K562 (cell line): ENCODE results near the gene DPM2. TPM values are rescaled to one million over a fixed set of nuclear protein-coding genes. Genes with fewer than 3 reads are reported as not detected.

ENCODE experiments used
- ARID2 ChIP-seq: fragments of 450-650 bp; IDR thresholded peaks from 2 replicates; pipeline ENCODE4 v1.6.1; 2017; ENCODE audit warnings: antibody characterized with exemption, mild to moderate bottlenecking
- CC2D1A ChIP-seq: fragments of 450-650 bp; IDR thresholded peaks from 2 replicates; pipeline ENCODE4 v1.6.1; 2017; ENCODE audit warnings: mild to moderate bottlenecking
- CCAR2 ChIP-seq: fragments of 200-400 bp; formaldehyde crosslinking; IDR thresholded peaks from 2 replicates; pipeline ENCODE4 v1.6.1; 2017; ENCODE audit warnings: mild to moderate bottlenecking, low read depth, low read length
- CHD2 ChIP-seq: IDR thresholded peaks from 2 replicates; pipeline ENCODE4 v1.6.1; 2011; ENCODE audit warnings: low read depth, low read length
- CREB1 ChIP-seq, 2 experiments: sonication (generic) in 1 of 2; formaldehyde crosslinking in 1 of 2; IDR thresholded peaks; 2 replicates each; pipeline versions ENCODE4 v1.6.1 to v1.8.0; 2012 to 2022; ENCODE audit warnings: inconsistent platforms in 1 of 2, mild to moderate bottlenecking in 1 of 2, missing genetic modification reagents in 1 of 2, moderate library complexity in 1 of 2
- CTBP1 ChIP-seq: fragments of 450-650 bp; IDR thresholded peaks from 2 replicates; pipeline ENCODE4 v1.6.1; 2016; ENCODE audit warnings: borderline replicate concordance
- CXXC5 ChIP-seq: fragments of 250-450 bp; sonication (Bioruptor Pico); IDR thresholded peaks from 2 replicates; pipeline ENCODE4 v1.8.0; 2022; ENCODE audit warnings: inconsistent platforms, mild to moderate bottlenecking, moderate library complexity
- ELF4 ChIP-seq: fragments of 450-650 bp; formaldehyde crosslinking; IDR thresholded peaks from 2 replicates; pipeline ENCODE4 v1.4.0; 2022; ENCODE audit warnings: missing genetic modification characterization
- GATA2 ChIP-seq: sonication (generic); formaldehyde crosslinking; IDR thresholded peaks from 2 replicates; pipeline ENCODE4 v1.4.0; 2020; ENCODE audit warnings: mild to moderate bottlenecking, missing genetic modification reagents
- MAX ChIP-seq: sonication (generic); formaldehyde crosslinking; IDR thresholded peaks from 2 replicates; pipeline ENCODE4 v1.9.0; 2022; ENCODE audit warnings: mild to moderate bottlenecking, missing genetic modification reagents
- MEF2D ChIP-seq: conservative IDR thresholded peaks from 2 replicates; pipeline ENCODE4 v1.6.1; 2016; ENCODE audit warnings: low read depth, missing genetic modification characterization, missing compliant biosample characterization
- NCOA6 ChIP-seq: fragments of 450-650 bp; IDR thresholded peaks from 2 replicates; pipeline ENCODE4 v1.6.1; 2017; ENCODE audit warnings: mild to moderate bottlenecking
- PCBP1 ChIP-seq: fragments of 200-400 bp; formaldehyde crosslinking; IDR thresholded peaks from 2 replicates; pipeline ENCODE4 v1.6.1; 2018; ENCODE audit warnings: mild to moderate bottlenecking, low read depth, low read length; ENCODE audit not compliant: poor library complexity, severe bottlenecking
- SP2 ChIP-seq: IDR thresholded peaks from 2 replicates; pipeline ENCODE4 v1.6.1; 2011; ENCODE audit warnings: mild to moderate bottlenecking, low read depth, low read length, moderate library complexity; ENCODE audit not compliant: poor library complexity, severe bottlenecking; ENCODE audit errors: extremely low read depth
- SREBF2 ChIP-seq: sonication (generic); formaldehyde crosslinking; IDR thresholded peaks from 2 replicates; pipeline ENCODE4 v1.4.0; 2020; ENCODE audit warnings: mild to moderate bottlenecking, missing genetic modification reagents
- TBP ChIP-seq: optimal IDR thresholded peaks from 2 replicates; pipeline ENCODE3; 2011; ENCODE audit warnings: low read depth, low read length, improper control_type of control experiment
- TEAD1 ChIP-seq, 2 experiments: fragments of 450-650 bp in 1 of 2; sonication (generic) in 1 of 2; formaldehyde crosslinking; IDR thresholded peaks; 2 replicates each; pipeline versions ENCODE4 v1.4.0 to v1.8.0; 2020 to 2022; ENCODE audit warnings: mild to moderate bottlenecking in 2 of 2, missing genetic modification reagents in 1 of 2
- TGIF2 ChIP-seq: sonication (generic); formaldehyde crosslinking; IDR thresholded peaks from 2 replicates; pipeline ENCODE4 v1.8.1; 2022; ENCODE audit warnings: mild to moderate bottlenecking, missing genetic modification reagents, moderate library complexity
- THAP12 ChIP-seq: fragments of 250-450 bp; sonication (Bioruptor Pico); IDR thresholded peaks from 2 replicates; pipeline ENCODE4 v1.9.0; 2021; ENCODE audit warnings: mild to moderate bottlenecking, inconsistent platforms
- ZBTB43 ChIP-seq: sonication (generic); formaldehyde crosslinking; IDR thresholded peaks from 2 replicates; pipeline ENCODE4 v1.8.0; 2023; ENCODE audit warnings: mild to moderate bottlenecking, missing genetic modification reagents
- ZNF316 ChIP-seq: fragments of 450-650 bp; IDR thresholded peaks from 2 replicates; pipeline ENCODE4 v1.6.1; 2016
- ZNF785 ChIP-seq: fragments of 250-450 bp; sonication (Bioruptor Pico); IDR thresholded peaks from 2 replicates; pipeline ENCODE4 v1.4.0; 2020; ENCODE audit warnings: mild to moderate bottlenecking
- polyA plus RNA-seq, 8 experiments: library from polyadenylated mRNA; depleted of rRNA in 4 of 8; stranded (reverse) in 5 of 8; unstranded in 3 of 8; fragments of >200 nt; fragmentation: Nextera tagmentation in 2 of 8; fragmentation: Illumina TruSeq in 1 of 8; extraction: Ambion mirVana in 2 of 8; extraction: Trizol in 1 of 8; gene quantifications; 2 replicates each; pipeline versions ENCODE4 v1.2.1 to v1.2.3, GENCODE V29; 2011 to 2014; ENCODE audit warnings: inconsistent platforms in 1 of 8, missing spikeins in 1 of 8
- total RNA-seq, 7 experiments: library from RNA; depleted of rRNA in 6 of 7; stranded (reverse); fragments of >200 nt in 6 of 7; fragmentation: Illumina TruSeq in 2 of 7; extraction: Trizol in 2 of 7; gene quantifications; 2 replicates each; pipeline versions ENCODE4 v1.2.1 to v1.2.3, GENCODE V29; 2011 to 2021; ENCODE audit warnings: low replicate concordance in 1 of 7
- TF ChIP-seq, protein P1 (sequence below): sonication (generic); formaldehyde crosslinking; IDR thresholded peaks from 2 replicates; pipeline ENCODE4 v1.8.0; 2022; ENCODE audit warnings: missing genetic modification reagents, mild to moderate bottlenecking, moderate library complexity, borderline replicate concordance

DPM2 gene
- total and polyA plus RNA-seq, 9 of the 15 experiments (the other 6 are each of a cell fraction or from before 2014, with no cell fraction given): 43.5 to 126 (median 71.1) TPM

GRCh38 chr9:127921557-127922120, 16.0 kb downstream of the DPM2 start (continued):
- TF ChIP-seq ELF4 (CRISPR knock-in tag) (no peak), MAX (CRISPR knock-in tag) (peak; percentile 22; the same call in 1 of the 2 replicates), CTBP1 (peak; percentile 50; the same call in 1 of the 2 replicates), MEF2D (tag) (no peak), SREBF2 (CRISPR knock-in tag) (no peak), PCBP1 (peak; percentile 73), NCOA6 (no peak), CCAR2 (no peak), GATA2 (CRISPR knock-in tag) (no peak), CHD2 (peak; percentile 21; the same call in 1 of the 2 replicates), ARID2 (peak; percentile 80), TBP (no peak), TGIF2 (0 out of 2 replicates have a peak, but pooled peaks have one; percentile 24), ZBTB43 (CRISPR knock-in tag) (peak; percentile 56; the same call in 1 of the 2 replicates), CXXC5 (CRISPR knock-in tag) (peak; percentile 47; the same call in 1 of the 2 replicates), ZNF316 (no peak), THAP12 (CRISPR knock-in tag) (no peak), ZNF785 (CRISPR knock-in tag) (no peak), SP2 (no peak), CREB1 (IDR thresholded peaks at IDR 0.05) (0 out of 2 replicates have a peak, but pooled peaks have one; percentile 34), CREB1 (CRISPR knock-in tag; IDR thresholded peaks at IDR 0.05) (peak; percentile 30; the same call in 1 of the 2 replicates), CC2D1A (peak; percentile 50; the same call in 1 of the 2 replicates), TEAD1 (CRISPR knock-in tag; IDR thresholded peaks at IDR 0.05) (peak in 1 of 2 experiments; percentile 70; a peak in 1 of 4 replicates)
- TF ChIP-seq, protein P1, sequence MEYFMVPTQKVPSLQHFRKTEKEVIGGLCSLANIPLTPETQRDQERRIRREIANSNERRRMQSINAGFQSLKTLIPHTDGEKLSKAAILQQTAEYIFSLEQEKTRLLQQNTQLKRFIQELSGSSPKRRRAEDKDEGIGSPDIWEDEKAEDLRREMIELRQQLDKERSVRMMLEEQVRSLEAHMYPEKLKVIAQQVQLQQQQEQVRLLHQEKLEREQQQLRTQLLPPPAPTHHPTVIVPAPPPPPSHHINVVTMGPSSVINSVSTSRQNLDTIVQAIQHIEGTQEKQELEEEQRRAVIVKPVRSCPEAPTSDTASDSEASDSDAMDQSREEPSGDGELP (CRISPR knock-in tag): peak; percentile 52; the same call in 1 of the 2 replicates
